Right ventricle myocardium superior (tissue), 1 donor: ENCODE measurements around the gene SLC13A3. TPM values are rescaled to one million over a fixed set of nuclear protein-coding genes. Genes with fewer than 3 reads are reported as not detected.

Source experiments
- ATAC-seq: fragments of 200-7000 bp; cut with Tn5 transposase; one replicate; pipeline ENCODE4 v1.9.1; 2020; ENCODE audit warnings: mild to moderate bottlenecking; ENCODE audit not compliant: poor library complexity
- DNase-seq: peaks from one replicate; pipeline ENCODE4 v3.0.0-alpha.2; 2020
- intact Hi-C: fragments of 100-400 bp; cut with DNase I; formaldehyde crosslinking; loops from one replicate; pipeline ENCODE4 v1.11.2; 2022
- total RNA-seq: library from RNA; stranded (reverse); fragmentation: NEBNext Ultra II Directional; extraction: Animal tissue kit (Norgen Biotek cat#: 25700); gene quantifications from one replicate; pipeline ENCODE4 v1.2.1, GENCODE V29; 2021
- donor health status: DM: no; HTN: yes; CAD: no; lungs with severe emphysema.

Gene SLC13A3
- total RNA-seq, 1 donor from 2014 or later = 0.30 TPM

DNA sequence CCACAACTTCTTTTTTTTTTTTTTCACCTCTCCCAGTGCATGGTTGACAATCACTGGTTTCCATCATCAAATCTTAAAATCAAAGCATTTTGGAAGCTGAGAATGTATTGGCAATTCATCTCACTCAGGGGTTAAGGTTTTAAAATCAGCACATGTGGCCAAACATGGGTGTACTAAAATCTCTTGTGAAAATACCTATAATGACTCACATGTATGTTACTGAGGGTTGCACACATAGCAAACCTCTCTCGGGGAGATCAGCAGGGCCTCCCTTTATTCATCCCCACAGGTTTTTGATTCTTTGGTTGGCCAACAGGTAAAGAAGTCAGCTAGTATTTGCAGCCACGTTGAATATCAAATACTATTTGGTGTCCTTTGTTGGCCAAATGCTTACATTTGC is 56.5 kb downstream of the SLC13A3 start:
- no peak for DNase-seq
- intact Hi-C loops = no loop called here
- no peak for ATAC-seq

DNA sequence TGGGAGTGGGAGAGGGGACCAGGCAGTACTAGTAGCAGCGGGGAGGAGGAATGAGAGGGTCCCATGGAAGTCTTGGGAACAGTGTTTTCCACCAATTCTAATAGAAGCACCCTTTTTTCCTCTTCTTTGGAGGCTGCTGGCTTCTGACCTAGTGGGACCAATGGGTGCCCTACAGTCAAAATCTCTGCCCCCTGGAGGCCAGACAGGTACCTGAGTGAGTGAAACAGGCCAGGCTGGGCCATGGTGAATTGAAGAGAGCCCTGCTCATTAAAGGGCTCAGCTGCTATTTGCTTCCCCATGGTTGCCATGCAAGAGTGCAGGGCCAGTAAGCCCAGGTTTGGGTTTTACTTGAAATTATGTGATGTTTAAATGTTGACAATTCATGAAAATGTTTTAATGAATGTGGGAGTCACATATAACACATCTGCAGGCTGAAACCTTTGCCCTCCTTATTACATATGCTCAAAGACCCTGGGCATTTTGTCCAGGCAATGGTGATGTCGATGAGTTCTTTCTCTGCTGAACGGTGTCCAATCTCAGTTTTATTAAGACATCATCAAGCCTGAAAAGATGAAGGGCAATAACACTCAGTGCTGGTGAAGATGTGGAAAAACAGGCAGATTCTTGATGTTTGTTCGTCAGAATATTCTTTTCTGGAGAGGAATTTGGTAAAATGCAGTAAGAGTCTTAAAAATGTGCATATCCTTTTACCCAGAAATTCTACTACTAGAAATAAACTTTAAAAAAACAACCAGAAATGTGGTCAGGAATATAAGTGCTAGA is 58.5 kb downstream of the SLC13A3 start:
- DNase-seq (no peak), ATAC-seq (no peak)
- intact Hi-C loops = no loop called here

DNA sequence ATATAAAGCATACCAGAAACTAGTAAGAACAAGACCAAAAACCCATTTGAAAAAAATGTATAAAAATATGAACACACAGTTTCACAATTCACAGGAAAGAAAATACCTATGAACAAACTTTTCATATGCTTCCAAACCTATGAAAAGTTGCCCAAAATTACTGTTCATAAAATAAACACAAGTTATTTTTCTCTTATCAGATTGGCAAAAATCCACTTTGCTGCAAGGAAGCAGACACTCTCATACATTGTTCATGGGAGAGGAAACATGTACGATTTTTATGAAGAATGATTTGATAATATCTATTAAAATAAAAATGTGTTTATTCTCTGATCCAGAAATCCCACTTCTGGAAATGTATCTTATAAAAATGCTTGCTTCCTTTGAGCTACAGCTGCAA is 60.8 kb downstream of the SLC13A3 start:
- DNase-seq (no peak), ATAC-seq (no peak)
- intact Hi-C loops = no loop called here

DNA sequence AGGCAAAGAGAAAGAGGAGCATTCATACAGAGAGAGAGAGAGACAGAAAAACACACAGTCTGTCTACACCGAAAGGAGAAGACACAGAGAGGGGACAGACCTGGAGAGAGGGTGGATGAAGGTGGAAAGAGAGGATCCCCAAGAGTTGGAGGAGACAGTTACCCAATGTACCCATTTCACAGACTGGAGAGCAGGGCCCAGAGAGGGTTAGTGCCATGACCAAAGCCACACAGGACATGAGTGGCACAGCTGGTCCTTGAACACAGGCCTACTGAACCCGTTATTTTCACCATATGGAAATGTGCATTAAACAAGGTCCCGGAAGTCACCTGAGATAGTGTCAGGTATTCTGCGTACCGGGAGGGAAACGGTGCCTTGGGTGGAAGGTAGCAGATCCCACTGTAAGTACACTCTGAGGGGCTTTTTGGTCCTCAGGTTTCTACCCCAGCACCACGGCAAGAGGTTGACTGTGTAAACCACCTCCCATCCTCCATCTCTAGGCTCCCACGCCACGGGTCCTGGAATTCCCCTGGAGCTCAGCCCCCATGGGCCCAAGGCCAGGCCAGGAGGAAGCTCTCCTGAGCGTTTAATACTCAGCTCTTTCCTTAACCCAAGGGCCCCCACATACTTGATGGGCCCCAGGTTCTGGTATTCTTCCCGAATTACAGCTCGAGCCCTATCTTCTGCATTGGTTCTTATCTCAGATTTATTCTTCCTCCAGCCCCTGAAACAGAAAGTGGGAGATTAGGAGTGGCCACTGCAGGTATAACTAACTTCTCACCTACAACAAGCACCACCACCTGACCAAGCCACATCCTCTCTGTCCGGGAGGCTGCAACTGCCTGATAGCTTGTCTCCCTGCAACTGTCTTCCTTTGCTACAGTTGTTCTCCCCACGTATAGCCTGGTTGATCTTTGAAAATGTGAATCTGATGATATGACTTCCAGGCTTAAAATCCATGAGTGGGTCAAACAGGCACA is 62.4 kb downstream of the SLC13A3 start:
- intact Hi-C loops = no loop called here
- ATAC-seq = no peak
- no peak for DNase-seq

DNA sequence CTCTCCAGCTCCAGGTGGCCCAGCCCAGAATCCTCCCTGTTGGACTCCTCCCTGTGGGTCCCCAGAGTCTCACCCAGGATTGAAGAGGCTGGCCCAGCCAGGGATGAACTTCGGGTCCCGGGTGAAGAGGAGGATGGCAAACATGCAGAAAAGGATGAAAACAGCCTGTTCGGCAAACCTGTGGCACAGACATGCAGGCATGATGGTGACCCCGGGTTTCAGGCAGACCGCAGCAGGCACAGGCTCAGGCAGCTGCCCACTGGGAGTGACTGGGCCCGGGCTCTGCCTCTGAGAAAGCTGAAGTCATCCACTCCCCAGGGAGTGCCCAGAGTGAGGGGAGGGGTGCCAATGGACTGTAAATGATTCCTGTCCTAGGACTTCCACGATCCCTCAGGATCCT is 63.3 kb downstream of the SLC13A3 start:
- ATAC-seq = no peak
- DNase-seq = no peak
- intact Hi-C loops = no loop called here

DNA sequence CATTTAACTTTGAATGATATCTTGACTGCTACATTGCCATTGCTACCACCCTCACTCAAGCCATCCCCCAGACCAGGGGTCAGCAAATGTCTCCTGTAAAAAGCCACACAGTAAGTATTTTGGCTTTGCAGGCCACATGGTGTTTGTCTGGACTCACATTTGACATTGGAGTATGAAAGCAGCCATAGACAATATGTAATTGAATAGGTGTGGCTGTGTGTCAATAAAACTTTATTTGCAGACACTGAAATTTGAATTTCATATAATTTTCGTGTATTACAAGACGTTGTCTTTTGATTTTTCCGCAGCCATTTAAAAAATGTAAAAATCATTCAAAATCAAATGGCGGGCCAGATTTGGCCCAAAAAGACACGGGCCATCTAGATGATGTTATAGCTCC is 64.5 kb downstream of the SLC13A3 start:
- no peak for DNase-seq
- intact Hi-C loops = no loop called here
- ATAC-seq = no peak

DNA sequence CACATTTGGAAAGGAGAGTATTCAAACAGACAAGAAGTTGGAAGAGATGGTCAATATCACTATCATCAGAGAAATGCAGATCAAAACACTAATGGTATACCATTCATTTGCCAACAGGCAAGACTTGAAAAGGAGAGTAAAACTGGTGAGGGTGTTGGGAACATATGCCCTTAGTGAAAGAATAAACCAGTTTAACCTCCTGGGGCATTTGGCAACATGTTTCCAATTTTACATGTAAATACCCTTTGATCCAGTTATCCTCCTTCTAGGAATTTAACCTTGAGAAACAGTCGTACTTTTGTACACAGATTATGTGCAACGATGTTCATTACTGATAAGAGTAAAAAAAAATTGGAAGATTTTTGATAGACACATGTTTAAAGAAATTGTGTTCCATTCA is 66.8 kb downstream of the SLC13A3 start:
- intact Hi-C loops = no loop called here
- no peak for ATAC-seq

DNA sequence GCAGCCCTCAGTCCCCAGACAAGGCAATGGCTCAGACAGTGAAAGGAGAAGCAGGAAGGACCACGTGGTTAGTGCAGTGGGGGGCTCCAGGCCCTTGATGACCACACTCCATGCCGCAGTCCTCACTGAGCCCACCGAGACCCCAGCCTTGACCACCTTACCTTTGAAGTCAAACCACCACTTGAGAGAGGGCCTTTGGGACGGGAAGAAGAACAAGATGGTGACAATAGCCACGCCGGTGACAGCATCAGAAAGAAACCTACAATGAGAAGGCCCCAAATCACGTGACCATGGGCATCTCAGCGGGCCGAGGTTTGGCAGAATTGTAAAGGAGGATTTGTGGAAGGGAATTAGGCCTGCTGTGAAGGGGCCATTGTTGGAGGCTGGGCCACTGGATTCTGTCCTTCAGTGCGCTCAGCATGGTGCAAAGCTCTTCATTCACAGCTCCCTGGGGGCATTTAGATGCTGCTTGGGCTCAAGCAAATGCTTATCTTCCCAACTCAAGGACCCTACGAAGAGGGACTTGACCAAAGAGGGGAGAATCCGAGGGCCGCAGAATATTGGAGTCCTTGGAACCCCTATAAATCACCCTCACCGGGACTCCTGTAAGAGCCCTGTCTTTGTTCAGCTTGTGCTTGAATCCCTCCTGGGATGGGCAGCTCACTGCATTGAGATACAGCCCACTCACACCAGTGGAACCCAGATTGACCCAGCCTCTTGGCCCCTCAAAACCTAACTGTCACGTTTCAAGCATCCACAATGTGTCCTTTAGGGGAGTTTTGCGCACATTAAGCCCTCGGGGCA is 67.6 kb downstream of the SLC13A3 start:
- ATAC-seq = no peak
- DNase-seq = no peak
- intact Hi-C loops = no loop called here

More for the DNA sequence above, 66.8 kb downstream of the SLC13A3 start:
- no peak for DNase-seq

DNA sequence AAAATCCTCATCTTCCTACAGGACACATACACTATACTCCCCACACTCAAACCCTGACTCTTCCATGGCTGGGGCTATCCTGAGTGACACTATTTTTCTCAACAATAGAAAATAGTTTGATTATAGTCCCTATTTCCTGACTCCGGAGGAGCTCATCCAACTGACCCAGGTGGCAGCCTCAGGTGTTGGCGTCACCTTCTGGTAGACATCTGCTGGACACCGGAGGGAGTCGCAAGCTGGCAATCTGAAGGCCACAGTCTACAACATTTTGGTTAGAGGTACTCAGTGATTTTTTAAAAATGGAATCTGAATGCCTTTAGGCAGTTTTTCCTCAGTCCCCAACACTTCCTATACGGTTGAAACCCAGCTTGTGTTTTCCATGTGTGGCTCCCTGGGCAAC is 68.6 kb downstream of the SLC13A3 start:
- no peak for ATAC-seq
- intact Hi-C loops = no loop called here
- DNase-seq = no peak

DNA sequence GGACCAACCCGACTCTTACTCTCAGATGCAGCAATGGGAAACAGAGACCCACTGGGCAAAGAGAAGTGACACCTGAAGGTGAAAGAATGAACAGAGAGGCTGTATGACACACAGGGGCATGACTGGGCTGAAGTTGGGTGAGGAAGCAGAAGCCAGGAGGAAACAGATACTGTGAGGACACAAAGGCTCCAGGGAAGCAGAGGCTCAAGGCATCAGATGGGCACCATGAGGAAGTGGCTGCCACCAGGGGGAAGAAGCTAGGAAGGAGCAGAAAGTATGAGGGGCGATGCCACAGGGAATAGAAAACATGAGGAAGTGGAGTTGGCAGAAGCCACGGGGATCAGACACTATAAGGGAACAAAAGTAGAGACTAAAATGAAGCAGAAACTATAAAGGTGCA is 69.9 kb downstream of the SLC13A3 start:
- intact Hi-C loops = no loop called here
- ATAC-seq = no peak
- DNase-seq = no peak

DNA sequence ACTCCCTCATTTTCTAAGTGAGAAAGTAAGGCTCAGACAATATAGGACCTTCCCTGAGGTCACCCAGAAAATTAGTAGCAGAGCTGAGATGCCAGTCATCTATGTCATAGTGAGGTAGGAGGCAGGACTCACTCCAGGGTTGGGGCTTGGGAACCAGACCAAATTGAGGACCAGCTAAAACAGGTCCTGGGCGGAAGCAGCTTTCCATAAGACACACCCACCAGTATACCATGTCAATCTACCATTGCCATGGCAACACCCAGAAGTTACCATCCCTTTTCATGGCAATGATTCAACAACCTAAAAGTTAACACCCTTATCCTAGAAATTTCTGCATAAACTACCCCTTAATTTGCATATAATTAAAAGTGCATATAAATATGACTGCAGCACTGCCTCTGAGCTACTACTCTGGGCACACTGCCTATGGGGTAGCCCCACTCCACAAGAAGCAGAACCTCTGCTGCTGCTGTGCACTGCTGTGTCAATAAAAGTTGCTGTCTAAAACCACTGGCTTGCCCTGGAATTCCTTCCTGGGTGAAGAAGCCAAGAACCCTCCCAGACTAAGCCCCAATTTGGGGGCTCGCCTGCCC is 70.5 kb downstream of the SLC13A3 start:
- ATAC-seq = no peak
- intact Hi-C loops = no loop called here
- DNase-seq = no peak

DNA sequence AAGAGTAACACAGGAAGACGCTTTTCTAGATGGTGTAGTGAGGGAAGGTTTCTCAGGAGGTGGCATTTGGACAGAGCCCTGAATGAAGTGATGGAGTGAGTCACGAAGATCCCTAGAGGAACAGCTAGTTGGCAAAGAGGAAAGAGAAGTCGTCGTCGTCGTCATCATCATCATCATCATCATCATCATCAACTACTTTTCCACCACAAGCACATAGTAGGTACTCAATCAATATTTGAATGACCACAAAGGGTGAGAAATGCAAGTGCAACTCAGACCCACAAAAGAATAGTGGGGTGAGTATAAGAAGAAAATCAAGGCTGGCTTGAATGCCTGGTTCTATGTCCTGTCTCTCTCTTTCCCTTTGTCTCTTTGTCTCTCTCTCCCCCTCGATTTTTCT is 72.5 kb downstream of the SLC13A3 start:
- no peak for DNase-seq
- no peak for ATAC-seq
- intact Hi-C loops = no loop called here

DNA sequence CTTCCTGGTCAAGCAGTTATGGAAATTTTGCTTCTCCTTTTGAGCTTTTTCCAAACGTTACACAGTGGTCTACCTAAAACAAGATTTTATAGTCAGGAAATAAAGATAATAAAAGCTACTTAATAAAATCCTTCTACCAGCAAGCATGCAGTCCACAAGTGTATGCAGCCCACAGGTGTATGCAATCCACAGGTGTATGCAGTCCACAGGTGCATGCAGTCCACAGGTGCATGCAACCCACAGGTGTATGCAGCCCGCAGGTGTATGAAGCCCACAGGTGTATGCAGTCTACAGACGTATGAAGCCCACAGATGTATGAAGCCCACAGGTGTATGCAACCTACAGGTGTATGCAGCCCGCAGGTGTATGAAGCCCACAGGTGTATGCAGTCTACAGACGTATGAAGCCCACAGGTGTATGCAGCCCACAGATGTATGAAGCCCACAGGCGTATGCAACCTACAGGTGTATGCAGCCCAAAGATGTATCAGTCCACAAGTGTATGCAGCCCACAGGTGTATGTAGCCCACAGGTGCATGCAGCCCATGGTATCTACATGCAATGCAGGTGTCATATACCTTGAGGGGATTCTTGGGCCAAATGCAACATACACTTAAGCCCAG is 74.4 kb downstream of the SLC13A3 start:
- no peak for ATAC-seq
- intact Hi-C loops = no loop called here
- no peak for DNase-seq

DNA sequence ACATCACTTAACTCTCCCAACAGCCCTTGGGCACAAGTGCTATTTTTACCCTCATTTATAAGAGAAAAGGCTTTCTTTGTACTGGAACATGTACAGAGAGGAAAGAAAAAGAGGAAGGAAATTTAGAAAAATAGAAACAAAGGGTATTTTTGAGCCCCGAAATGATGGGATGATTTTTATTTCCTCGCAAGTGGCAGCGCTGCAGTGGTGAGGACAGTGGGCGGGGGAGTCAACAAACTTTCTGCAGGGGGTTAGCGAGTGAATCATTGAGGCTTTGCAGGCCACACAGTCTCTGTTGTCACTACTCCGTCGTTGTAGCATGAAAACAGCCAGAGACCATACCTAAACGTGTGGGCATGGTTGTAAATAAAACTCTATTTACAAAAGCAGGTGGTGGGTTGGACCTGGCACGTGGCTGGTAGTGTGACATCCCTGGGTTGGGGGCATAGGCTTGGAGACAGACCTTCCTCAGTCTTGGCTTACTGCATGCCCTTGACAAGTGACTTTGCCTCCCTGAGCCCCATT is 75.3 kb downstream of the SLC13A3 start:
- no peak for DNase-seq
- no peak for ATAC-seq
- intact Hi-C loops = no loop called here

DNA sequence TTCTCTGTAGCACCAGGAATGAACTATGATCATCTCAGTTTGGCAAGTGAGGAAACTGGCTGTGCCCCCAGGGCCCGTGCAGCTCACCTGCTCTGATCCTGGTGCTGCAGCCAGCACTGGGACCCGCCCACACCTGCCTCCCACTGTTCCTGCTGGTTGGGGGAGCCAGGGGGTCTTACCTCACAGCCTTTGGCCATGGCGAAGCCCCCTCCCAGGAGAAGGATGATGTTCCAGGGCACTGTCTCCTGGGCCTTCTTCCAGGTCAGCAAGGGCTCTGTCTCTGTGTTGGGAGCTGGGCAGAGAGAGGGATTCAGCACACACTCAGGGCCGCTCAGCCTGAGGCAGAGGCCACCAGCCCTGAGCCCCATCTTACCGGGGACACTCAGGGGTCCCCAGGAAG is 75.9 kb downstream of the SLC13A3 start:
- DNase-seq = no peak
- intact Hi-C loops = no loop called here
- no peak for ATAC-seq

DNA sequence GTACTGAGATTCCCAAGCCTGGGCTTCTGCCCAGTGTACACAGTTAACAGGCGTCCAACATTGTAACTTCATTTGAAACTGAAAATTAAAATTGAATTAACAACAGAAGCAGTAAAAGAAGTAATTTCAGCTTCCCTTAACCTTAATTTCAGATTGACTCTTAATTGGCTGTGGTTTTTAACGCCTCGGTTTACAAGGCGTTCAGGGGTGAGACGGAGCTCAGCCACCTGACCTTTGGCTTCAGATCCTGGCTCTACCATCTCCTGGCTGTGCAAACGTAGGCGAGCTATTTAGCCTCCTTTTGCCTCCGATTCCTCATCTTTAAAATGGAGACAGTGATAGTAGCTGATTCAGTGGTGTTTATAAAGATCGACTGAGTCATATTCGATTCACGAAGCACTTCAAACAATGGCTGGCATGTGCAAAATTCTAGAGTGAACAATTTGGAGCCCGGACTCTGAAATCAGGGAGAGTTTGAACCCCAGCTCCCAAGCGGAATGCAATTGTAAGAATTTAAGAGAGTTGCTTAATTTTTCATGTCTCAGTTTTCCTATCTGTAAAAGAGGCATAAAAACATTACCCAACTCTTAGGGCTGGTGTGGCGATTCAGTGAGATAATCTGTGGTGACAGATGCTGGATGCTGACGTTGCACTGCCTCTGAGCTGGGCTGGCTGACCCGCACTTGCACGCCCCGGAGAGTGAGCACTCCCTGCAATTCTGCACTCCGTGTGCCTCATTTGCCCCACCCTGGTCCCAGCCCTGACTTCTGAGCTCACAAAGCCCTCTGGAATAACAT is 77.3 kb downstream of the SLC13A3 start:
- intact Hi-C loops = no loop called here
- ATAC-seq (no peak), DNase-seq (no peak)

DNA sequence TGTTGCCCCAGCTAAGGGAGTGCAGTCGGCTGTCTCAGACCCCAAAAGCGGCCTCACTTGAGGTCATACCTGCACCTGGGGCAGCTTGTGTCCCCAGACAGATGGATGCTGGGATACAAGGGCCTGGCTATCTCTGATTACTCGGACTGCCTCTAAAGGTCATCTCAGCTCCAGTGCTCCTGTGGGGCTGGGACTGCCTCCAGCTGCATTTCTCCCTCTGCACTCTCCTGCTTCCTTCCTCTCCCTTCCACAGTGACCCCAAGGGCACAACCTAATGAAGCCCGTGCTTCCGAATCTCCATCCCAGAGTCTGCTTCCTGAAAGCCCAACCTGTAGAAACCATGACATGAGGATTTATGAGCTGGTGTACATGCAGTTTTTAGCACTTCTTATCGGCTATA is 78.0 kb downstream of the SLC13A3 start:
- intact Hi-C loops = no loop called here
- ATAC-seq (no peak), DNase-seq (no peak)
